DND-41 (cell line): Measurements from ENCODE around the gene ACAP3.
A peak's percentile ranks its signal among the peaks of the same experiment; 100 is the strongest.

Experiments
- ATAC-seq: fragments of 200-7000 bp; cut with Tn5 transposase; 3 replicates; pipeline ENCODE4 v1.9.1; 2021; ENCODE audit warnings: low read depth; ENCODE audit not compliant: insufficient read depth
- DNase-seq: peaks from one replicate; pipeline ENCODE4 v3.0.0-alpha.2; 2020
- H2AFZ ChIP-seq: 2 replicates; pipeline ENCODE4 v1.6.0; 2012; ENCODE audit warnings: low read depth, low read length
- H3K27ac ChIP-seq: 2 replicates; pipeline ENCODE4 v1.5.1; 2012; ENCODE audit warnings: low read length, inconsistent platforms
- H3K27me3 ChIP-seq: fragments of 200-600 bp; sonication (generic); 2 replicates; pipeline ENCODE4 v1.6.0; 2012; ENCODE audit warnings: low read length, mild to moderate bottlenecking, inconsistent platforms; ENCODE audit not compliant: insufficient read depth, poor library complexity
- H3K36me3 ChIP-seq: 2 replicates; pipeline ENCODE4 v1.5.1; 2012; ENCODE audit warnings: low read length, inconsistent platforms; ENCODE audit not compliant: insufficient read depth
- H3K4me1 ChIP-seq: 2 replicates; pipeline ENCODE4 v1.5.1; 2012; ENCODE audit warnings: mild to moderate bottlenecking, low read length; ENCODE audit not compliant: insufficient read depth
- H3K4me2 ChIP-seq: 2 replicates; pipeline ENCODE4 v1.6.0; 2012; ENCODE audit warnings: mild to moderate bottlenecking, moderate library complexity, low read length, inconsistent platforms; ENCODE audit not compliant: insufficient read depth
- H3K4me3 ChIP-seq, 2 experiments: fragments of 200-600 bp in 1 of 2; shearing (Covaris generic) in 1 of 2; 2 replicates each; pipeline ENCODE4 v1.5.1; 2012 to 2016; ENCODE audit warnings: inconsistent platforms in 2 of 2, low read length in 2 of 2, mild to moderate bottlenecking in 2 of 2, low read depth in 1 of 2, moderate library complexity in 1 of 2
- H3K79me2 ChIP-seq: 2 replicates; pipeline ENCODE4 v1.6.0; 2012; ENCODE audit warnings: low read length, inconsistent platforms; ENCODE audit not compliant: insufficient read depth
- H3K9ac ChIP-seq: 2 replicates; pipeline ENCODE4 v1.6.0; 2012; ENCODE audit warnings: low read depth, mild to moderate bottlenecking, inconsistent platforms, low read length, moderate library complexity
- H3K9me3 ChIP-seq: 2 replicates; pipeline ENCODE4 v1.5.1; 2012; ENCODE audit warnings: low read length, moderate library complexity, mild to moderate bottlenecking, inconsistent platforms; ENCODE audit not compliant: insufficient read depth, severe bottlenecking
- H4K20me1 ChIP-seq: 2 replicates; pipeline ENCODE4 v1.6.0; 2012; ENCODE audit warnings: low read length; ENCODE audit not compliant: insufficient read depth
- EZH2 ChIP-seq: IDR thresholded peaks from 3 replicates; pipeline ENCODE4 v1.6.1; 2012; ENCODE audit warnings: borderline replicate concordance, low read depth, mild to moderate bottlenecking, moderate library complexity, low read length, inconsistent platforms; ENCODE audit not compliant: severe bottlenecking
- TF ChIP-seq, protein P1 (sequence below): IDR thresholded peaks from 2 replicates; pipeline ENCODE4 v1.5.1; 2012; ENCODE audit warnings: borderline replicate concordance, low read length, moderate library complexity, mild to moderate bottlenecking; ENCODE audit not compliant: poor library complexity, severe bottlenecking; ENCODE audit errors: extremely low read depth

ACAP3 gene

DNA sequence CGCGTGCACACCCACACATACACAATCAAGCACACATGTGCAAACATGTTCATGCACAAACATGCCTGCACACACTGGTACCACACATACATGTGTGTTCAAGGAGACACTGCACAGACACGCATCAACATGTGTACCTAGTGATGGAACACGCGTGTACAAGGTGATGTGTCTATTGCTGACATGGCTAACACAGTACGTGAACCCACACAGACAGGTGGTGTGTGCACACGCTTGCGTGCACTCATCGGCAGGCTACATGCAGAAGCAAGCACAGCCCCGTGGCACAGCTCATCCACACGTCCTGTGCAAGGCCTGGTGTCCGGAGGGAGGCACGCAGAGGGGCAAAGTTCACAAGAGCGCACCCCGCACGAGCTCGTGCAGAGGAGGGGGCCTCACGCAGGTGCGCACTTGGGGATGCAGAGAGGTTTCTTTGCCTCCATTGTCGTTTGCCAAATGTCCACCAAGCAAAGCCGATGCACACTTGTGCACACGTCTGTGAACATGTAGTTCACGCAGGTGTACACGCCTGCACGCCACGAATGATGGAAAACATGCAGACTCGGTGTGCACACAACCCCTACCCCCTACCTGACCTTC lies 969 bp downstream of the ACAP3 start:
- no peak for DNase-seq
- Histone ChIP-seq H3K36me3 (peaks cover 30% of the 10 kb centered on the region), H3K79me2 (peaks cover 63% of the 10 kb centered on the region), H3K27ac (peak overlapping the region; percentile 67), H3K4me1 (peaks cover 46% of the 10 kb centered on the region), H4K20me1 (peaks cover 60% of the 10 kb centered on the region), H3K4me3 (peak overlapping the region; percentile 91 to 96; a peak in 3 of 4 replicates), H3K27me3 (no peaks in the 10 kb centered on the region), H3K4me2 (peak overlapping the region; percentile 76), H3K9me3 (no peaks in the 10 kb centered on the region), H3K9ac (peak overlapping the region; percentile 96), H2AFZ (peak overlapping the region; percentile 64; the same call in 1 of the 2 replicates)
- ATAC-seq, result no peak
- no peak for TF ChIP-seq EZH2
- TF ChIP-seq, protein P1, sequence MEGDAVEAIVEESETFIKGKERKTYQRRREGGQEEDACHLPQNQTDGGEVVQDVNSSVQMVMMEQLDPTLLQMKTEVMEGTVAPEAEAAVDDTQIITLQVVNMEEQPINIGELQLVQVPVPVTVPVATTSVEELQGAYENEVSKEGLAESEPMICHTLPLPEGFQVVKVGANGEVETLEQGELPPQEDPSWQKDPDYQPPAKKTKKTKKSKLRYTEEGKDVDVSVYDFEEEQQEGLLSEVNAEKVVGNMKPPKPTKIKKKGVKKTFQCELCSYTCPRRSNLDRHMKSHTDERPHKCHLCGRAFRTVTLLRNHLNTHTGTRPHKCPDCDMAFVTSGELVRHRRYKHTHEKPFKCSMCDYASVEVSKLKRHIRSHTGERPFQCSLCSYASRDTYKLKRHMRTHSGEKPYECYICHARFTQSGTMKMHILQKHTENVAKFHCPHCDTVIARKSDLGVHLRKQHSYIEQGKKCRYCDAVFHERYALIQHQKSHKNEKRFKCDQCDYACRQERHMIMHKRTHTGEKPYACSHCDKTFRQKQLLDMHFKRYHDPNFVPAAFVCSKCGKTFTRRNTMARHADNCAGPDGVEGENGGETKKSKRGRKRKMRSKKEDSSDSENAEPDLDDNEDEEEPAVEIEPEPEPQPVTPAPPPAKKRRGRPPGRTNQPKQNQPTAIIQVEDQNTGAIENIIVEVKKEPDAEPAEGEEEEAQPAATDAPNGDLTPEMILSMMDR, result no peak

DNA sequence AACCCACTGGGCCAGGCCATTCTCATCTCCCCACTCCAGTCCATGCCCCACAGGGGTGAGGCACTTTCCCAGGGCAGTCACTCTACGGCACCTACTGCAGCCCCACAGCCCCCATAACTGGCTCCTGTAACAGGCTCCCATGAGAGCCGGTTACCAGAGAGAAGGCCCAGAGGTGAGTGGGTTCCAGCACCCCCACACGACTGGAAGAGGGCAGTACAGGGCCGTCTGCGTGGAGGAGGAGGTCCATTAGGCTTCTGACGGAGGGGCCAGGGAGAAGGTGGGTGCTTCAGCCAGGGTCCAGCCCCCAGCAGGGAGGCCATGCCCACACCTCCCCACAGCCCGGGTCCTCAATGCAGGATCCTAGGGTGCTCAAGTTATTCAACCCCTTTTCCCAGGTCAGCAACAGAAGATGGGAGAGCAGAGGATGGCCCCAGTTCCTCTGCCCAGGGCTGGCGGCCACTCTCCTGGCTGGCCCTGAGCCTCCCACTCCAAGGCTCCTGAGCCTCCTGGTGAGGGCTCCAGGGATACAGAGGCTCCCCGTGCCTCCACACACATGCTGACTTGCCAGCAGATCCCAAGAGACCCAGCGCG lies 1.6 kb downstream of the ACAP3 start:
- TF ChIP-seq EZH2, result no peak
- TF ChIP-seq, protein P1, result peak; percentile 36
- DNase-seq (peak; percentile 31), ATAC-seq (no peak)
- Histone ChIP-seq H3K27me3 (no peaks in the 10 kb centered on the region), H3K36me3 (peaks cover 24% of the 10 kb centered on the region), H2AFZ (no peak overlapping the region), H3K79me2 (peaks cover 62% of the 10 kb centered on the region), H3K9me3 (no peaks in the 10 kb centered on the region), H3K4me3 (peak overlapping the region in 1 of 2 experiments; percentile 96; a peak in 2 of 4 replicates), H4K20me1 (peaks cover 56% of the 10 kb centered on the region), H3K27ac (peak overlapping the region; percentile 51), H3K4me2 (peak overlapping the region; percentile 76), H3K9ac (peak overlapping the region; percentile 96), H3K4me1 (peaks cover 46% of the 10 kb centered on the region)

DNA sequence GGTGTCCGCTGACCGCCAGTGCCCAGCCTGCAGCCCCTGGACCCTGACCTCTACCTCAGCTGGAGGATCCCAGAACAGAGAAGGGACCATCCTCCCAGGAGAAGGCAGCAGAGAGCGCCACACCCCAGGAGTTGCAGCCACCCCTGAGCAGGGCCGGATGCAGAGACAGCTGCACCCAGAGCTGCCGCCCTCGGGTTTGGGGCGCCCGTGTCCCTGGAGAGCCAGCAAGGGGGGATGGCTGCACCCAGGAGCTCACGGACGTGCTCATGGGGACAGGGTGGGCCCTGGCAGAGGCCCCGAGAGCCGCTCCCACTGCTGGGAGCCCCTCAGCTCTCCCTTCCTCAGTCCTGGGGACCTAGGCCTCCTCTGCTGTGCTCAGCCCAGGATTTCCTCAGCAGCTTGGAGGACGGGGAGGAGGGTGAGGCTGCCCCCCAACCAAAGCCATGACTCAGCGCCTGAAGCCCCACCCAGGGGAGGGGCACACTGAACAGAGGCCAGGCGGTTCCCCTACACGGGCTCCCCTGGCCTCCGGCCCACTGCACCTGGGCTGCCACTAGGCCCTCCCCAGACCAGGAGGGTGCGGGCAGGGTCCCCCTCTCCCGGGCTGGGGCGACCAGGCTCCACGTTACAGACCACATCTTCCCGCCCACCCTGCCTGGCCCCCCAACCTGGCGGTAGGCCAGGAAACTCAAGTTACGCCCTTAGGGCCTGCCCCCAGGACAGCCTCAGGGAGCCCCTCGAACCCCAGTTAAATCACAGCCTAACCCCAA lies 2.2 kb downstream of the ACAP3 start:
- Histone ChIP-seq H3K4me1 (peaks cover 43% of the 10 kb centered on the region), H3K4me2 (peak overlapping the region; percentile 76), H4K20me1 (peaks cover 54% of the 10 kb centered on the region), H3K27ac (peak overlapping the region; percentile 51), H3K9me3 (no peaks in the 10 kb centered on the region), H3K36me3 (peaks cover 17% of the 10 kb centered on the region), H2AFZ (no peak overlapping the region), H3K79me2 (peaks cover 59% of the 10 kb centered on the region), H3K27me3 (no peaks in the 10 kb centered on the region), H3K4me3 (peak overlapping the region in 1 of 2 experiments; percentile 96; a peak in 2 of 4 replicates), H3K9ac (peak overlapping the region; percentile 96)
- DNase-seq (peak; percentile 79), ATAC-seq (peak; percentile 47)
- TF ChIP-seq, protein P1, result no peak
- no peak for TF ChIP-seq EZH2
